BE2C (cell line): ENCODE measurements around the gene MGAT5.

Source experiments
- DNase-seq: peaks from one replicate; pipeline ENCODE4 v3.0.0-alpha.2; 2020
- H3K27me3 ChIP-seq: fragments of 250-450 bp; sonication (Bioruptor Pico); 2 replicates; pipeline ENCODE4 v1.5.1; 2020; ENCODE audit warnings: mild to moderate bottlenecking
- H3K36me3 ChIP-seq: fragments of 250-450 bp; sonication (Bioruptor Pico); 2 replicates; pipeline ENCODE4 v1.5.1; 2020; ENCODE audit warnings: mild to moderate bottlenecking
- H3K4me1 ChIP-seq: fragments of 250-450 bp; sonication (Bioruptor Pico); 2 replicates; pipeline ENCODE4 v1.5.1; 2020
- H3K4me3 ChIP-seq: 2 replicates; pipeline ENCODE4 v1.5.1; 2011; ENCODE audit warnings: low read depth, low read length
- H3K9me3 ChIP-seq: fragments of 250-450 bp; sonication (Bioruptor Pico); 2 replicates; pipeline ENCODE4 v1.5.1; 2020
- TF ChIP-seq, protein P1 (sequence below): IDR thresholded peaks from 2 replicates; pipeline ENCODE4 v1.5.1; 2012; ENCODE audit warnings: mild to moderate bottlenecking, low read depth, low read length

MGAT5 gene

GRCh38 chr2:134445985-134446382 is 192.1 kb downstream of the MGAT5 start:
- Histone ChIP-seq H3K4me1 (no peaks in the 10 kb centered on the region), H3K27me3 (no peaks in the 10 kb centered on the region), H3K36me3 (no peaks in the 10 kb centered on the region), H3K9me3 (no peaks in the 10 kb centered on the region), H3K4me3 (no peak overlapping the region)
- DNase-seq, result no peak
- TF ChIP-seq, protein P1, sequence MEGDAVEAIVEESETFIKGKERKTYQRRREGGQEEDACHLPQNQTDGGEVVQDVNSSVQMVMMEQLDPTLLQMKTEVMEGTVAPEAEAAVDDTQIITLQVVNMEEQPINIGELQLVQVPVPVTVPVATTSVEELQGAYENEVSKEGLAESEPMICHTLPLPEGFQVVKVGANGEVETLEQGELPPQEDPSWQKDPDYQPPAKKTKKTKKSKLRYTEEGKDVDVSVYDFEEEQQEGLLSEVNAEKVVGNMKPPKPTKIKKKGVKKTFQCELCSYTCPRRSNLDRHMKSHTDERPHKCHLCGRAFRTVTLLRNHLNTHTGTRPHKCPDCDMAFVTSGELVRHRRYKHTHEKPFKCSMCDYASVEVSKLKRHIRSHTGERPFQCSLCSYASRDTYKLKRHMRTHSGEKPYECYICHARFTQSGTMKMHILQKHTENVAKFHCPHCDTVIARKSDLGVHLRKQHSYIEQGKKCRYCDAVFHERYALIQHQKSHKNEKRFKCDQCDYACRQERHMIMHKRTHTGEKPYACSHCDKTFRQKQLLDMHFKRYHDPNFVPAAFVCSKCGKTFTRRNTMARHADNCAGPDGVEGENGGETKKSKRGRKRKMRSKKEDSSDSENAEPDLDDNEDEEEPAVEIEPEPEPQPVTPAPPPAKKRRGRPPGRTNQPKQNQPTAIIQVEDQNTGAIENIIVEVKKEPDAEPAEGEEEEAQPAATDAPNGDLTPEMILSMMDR, result no peak

DNA sequence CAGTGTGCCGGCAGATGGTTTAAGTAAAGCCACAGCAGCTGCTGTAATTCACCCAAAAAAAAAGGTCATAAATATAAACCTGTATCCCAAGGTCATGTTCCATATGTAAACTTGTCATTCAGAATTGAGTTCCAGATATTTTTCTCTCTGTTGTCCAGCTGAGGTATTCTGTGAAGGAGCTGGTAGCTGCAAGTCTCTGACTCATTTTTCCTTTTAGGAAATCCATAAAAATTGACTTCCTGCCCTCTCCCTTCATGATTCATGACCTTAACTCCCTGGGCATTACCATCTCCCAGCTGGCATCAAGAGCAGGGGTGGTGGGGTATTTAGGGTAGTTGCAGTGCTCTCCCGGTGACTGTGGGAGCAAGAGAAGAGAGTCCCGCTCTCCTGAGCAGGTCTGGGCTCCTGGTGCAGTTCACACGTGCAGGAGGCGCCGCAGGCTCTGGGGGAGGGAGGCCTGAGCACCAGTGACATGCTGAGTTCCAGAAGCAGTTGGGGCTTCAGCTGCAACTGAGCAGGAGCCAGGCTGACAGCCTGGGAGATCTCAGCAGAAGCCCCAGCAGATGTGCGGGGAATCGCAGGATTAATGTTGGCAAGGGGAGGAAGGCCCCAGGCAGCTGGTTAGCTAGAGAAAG is 192.6 kb downstream of the MGAT5 start:
- H3K4me3 ChIP-seq, result no peak overlapping the region
- no peaks in the 10 kb centered on the region for H3K27me3 ChIP-seq
- no peaks in the 10 kb centered on the region for H3K9me3 ChIP-seq
- no peaks in the 10 kb centered on the region for H3K4me1 ChIP-seq
- no peaks in the 10 kb centered on the region for H3K36me3 ChIP-seq
- no peak for DNase-seq
- TF ChIP-seq, protein P1, result no peak

DNA sequence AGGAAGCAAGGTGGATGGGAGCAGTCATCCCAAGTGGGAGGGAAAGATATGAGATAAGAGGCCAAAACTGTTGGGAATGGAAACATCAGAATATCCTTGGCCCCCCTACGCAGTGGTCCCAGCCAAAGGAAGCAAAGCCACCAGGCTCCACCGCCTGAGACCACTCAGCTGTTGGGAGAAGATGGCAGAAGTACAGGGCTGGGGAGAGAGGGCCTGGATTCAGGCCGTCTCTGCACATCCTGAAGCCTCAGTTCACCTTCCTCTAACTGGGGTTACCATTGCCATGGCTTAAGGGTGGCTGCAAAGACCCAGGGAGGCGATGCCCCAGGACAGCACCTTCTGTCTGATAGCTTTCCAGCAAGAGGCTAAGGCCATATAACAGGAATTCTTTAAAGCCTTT is 193.8 kb downstream of the MGAT5 start:
- H3K4me1 ChIP-seq, result no peaks in the 10 kb centered on the region
- no peaks in the 10 kb centered on the region for H3K27me3 ChIP-seq
- H3K4me3 ChIP-seq, result no peak overlapping the region
- H3K9me3 ChIP-seq, result no peaks in the 10 kb centered on the region
- H3K36me3 ChIP-seq, result no peaks in the 10 kb centered on the region
- TF ChIP-seq, protein P1, result no peak
- DNase-seq, result no peak

- Histone ChIP-seq H3K9me3 (no peaks in the 10 kb centered on the region), H3K27me3 (no peaks in the 10 kb centered on the region), H3K4me3 (no peak overlapping the region), H3K4me1 (no peaks in the 10 kb centered on the region), H3K36me3 (no peaks in the 10 kb centered on the region)
- TF ChIP-seq, protein P1, result no peak
- no peak for DNase-seq
Measured at GRCh38 chr2:134448650-134449049, 194.8 kb downstream of the MGAT5 start.

- no peaks in the 10 kb centered on the region for H3K4me1 ChIP-seq
- no peak overlapping the region for H3K4me3 ChIP-seq
- H3K9me3 ChIP-seq, result no peaks in the 10 kb centered on the region
- no peaks in the 10 kb centered on the region for H3K36me3 ChIP-seq
- no peak for DNase-seq
- H3K27me3 ChIP-seq, result no peaks in the 10 kb centered on the region
- TF ChIP-seq, protein P1, result no peak
Measured at GRCh38 chr2:134449157-134449556, 195.3 kb downstream of the MGAT5 start.

- Histone ChIP-seq H3K27me3 (no peaks in the 10 kb centered on the region), H3K36me3 (no peaks in the 10 kb centered on the region), H3K9me3 (no peaks in the 10 kb centered on the region), H3K4me3 (no peak overlapping the region), H3K4me1 (no peaks in the 10 kb centered on the region)
- no peak for DNase-seq
- TF ChIP-seq, protein P1, result no peak
Measured at GRCh38 chr2:134449751-134450513, 196.1 kb downstream of the MGAT5 start.
